DLD1 (cell line): Measurements from ENCODE around the gene CPSF4L.

ENCODE experiments used
- in situ Hi-C: cut with HindIII; loops from 2 replicates; pipeline ENCODE4 v1.10.0; 2017; ENCODE audit warnings: low sequenced_read_pairs

The CPSF4L gene

GRCh38 chr17:73290399-73291259, 28.9 kb upstream of the CPSF4L start:
- in situ Hi-C loops = no loop called here

GRCh38 chr17:73289549-73290254, 28.0 kb upstream of the CPSF4L start:
- in situ Hi-C loops = no loop called here

- in situ Hi-C loops = no loop called here
These were observed 27.0 kb upstream of the CPSF4L start for GRCh38 chr17:73288534-73289302.

- in situ Hi-C loops = no loop called here
These were observed 25.2 kb upstream of the CPSF4L start for GRCh38 chr17:73286863-73287296.

- in situ Hi-C loops = no loop called here
These were observed 24.5 kb upstream of the CPSF4L start for GRCh38 chr17:73285916-73286862.

GRCh38 chr17:73285603-73285908, 23.9 kb upstream of the CPSF4L start:
- in situ Hi-C loops = no loop called here

GRCh38 chr17:73284906-73285602, 23.4 kb upstream of the CPSF4L start:
- in situ Hi-C loops = no loop called here

- in situ Hi-C loops = no loop called here
These were observed 22.7 kb upstream of the CPSF4L start for GRCh38 chr17:73284354-73284753.

- in situ Hi-C loops = no loop called here
These were observed 22.2 kb upstream of the CPSF4L start for GRCh38 chr17:73283841-73284282.

GRCh38 chr17:73283250-73283649, 21.6 kb upstream of the CPSF4L start:
- in situ Hi-C loops = no loop called here

- in situ Hi-C loops = no loop called here
These were observed 20.9 kb upstream of the CPSF4L start for GRCh38 chr17:73282629-73283028.

- in situ Hi-C loops = no loop called here
These were observed 20.2 kb upstream of the CPSF4L start for GRCh38 chr17:73281928-73282327.

GRCh38 chr17:73280191-73280590, 18.5 kb upstream of the CPSF4L start:
- in situ Hi-C loops = no loop called here

GRCh38 chr17:73279704-73280103, 18.0 kb upstream of the CPSF4L start:
- in situ Hi-C loops = no loop called here

- in situ Hi-C loops = no loop called here
These were observed 17.1 kb upstream of the CPSF4L start for GRCh38 chr17:73278465-73279453.

GRCh38 chr17:73278049-73278464, 16.4 kb upstream of the CPSF4L start:
- in situ Hi-C loops = no loop called here

- in situ Hi-C loops = no loop called here
These were observed 12.8 kb upstream of the CPSF4L start for GRCh38 chr17:73274490-73274889.

- in situ Hi-C loops = no loop called here
These were observed 11.2 kb upstream of the CPSF4L start for GRCh38 chr17:73272906-73273218.

- in situ Hi-C loops = no loop called here
These were observed 9.4 kb upstream of the CPSF4L start for GRCh38 chr17:73271072-73271471.
